CD14-positive monocyte (primary cell): Measurements from ENCODE around the gene GGA2. TPM values are rescaled to one million over a fixed set of nuclear protein-coding genes. Genes with fewer than 3 reads are reported as not detected.
A peak's percentile ranks its signal among the peaks of the same experiment; 100 is the strongest.

Experiments
- DNase-seq, 3 donors: peaks; one replicate each; pipeline ENCODE4 v3.0.0-alpha.2; 2011 to 2022
- H2AFZ ChIP-seq: 2 replicates; pipeline ENCODE4 v1.6.0; 2012; ENCODE audit warnings: mild to moderate bottlenecking, low read depth, low read length, inconsistent platforms; ENCODE audit not compliant: insufficient read depth, poor library complexity, severe bottlenecking
- H3K27ac ChIP-seq, 2 donors: 1 replicate in 1 of 2; 2 replicates in 1 of 2; pipeline ENCODE4 v1.5.1; 2012 to 2013; ENCODE audit warnings: low read length in 2 of 2, control low read depth in 1 of 2, inconsistent platforms in 1 of 2, low read depth in 1 of 2, mild to moderate bottlenecking in 1 of 2
- H3K27me3 ChIP-seq, 2 donors: one replicate each; pipeline versions ENCODE4 v1.6.0 to v1.6.1; 2011 to 2013; ENCODE audit warnings: low read length in 2 of 2; ENCODE audit not compliant: control insufficient read depth in 2 of 2, insufficient read depth in 2 of 2
- H3K36me3 ChIP-seq, 2 donors: replicated peaks in 1 of 2; 1 replicate in 1 of 2; 2 replicates in 1 of 2; pipeline versions ENCODE4 v1.5.1 to v1.6.1; 2012 to 2013; ENCODE audit warnings: low read length in 2 of 2, control low read depth in 1 of 2, inconsistent platforms in 1 of 2, mild to moderate bottlenecking in 1 of 2; ENCODE audit not compliant: insufficient read depth in 2 of 2, control insufficient read depth in 1 of 2
- H3K4me1 ChIP-seq, 2 donors: 1 replicate in 1 of 2; 2 replicates in 1 of 2; pipeline versions ENCODE4 v1.5.1 to v1.6.1; 2012 to 2013; ENCODE audit warnings: low read length in 2 of 2, control low read depth in 1 of 2, inconsistent platforms in 1 of 2, mild to moderate bottlenecking in 1 of 2, moderate library complexity in 1 of 2; ENCODE audit not compliant: insufficient read depth in 2 of 2, control insufficient read depth in 1 of 2
- H3K4me2 ChIP-seq: replicated peaks from 2 replicates; pipeline ENCODE3; 2012; ENCODE audit warnings: low read length, moderate library complexity, mild to moderate bottlenecking; ENCODE audit not compliant: poor library complexity, severe bottlenecking; ENCODE audit errors: extremely low read depth
- H3K4me3 ChIP-seq, 3 experiments: fragments of 200-600 bp in 1 of 3; sonication (generic) in 1 of 3; replicated peaks in 1 of 3; 1 replicate in 2 of 3; 2 replicates in 1 of 3; pipeline ENCODE4 v1.5.1; 2011 to 2013; ENCODE audit warnings: low read length in 3 of 3, mild to moderate bottlenecking in 3 of 3, control low read depth in 2 of 3, low read depth in 2 of 3, inconsistent platforms in 1 of 3, moderate library complexity in 1 of 3
- H3K79me2 ChIP-seq: 2 replicates; pipeline ENCODE4 v1.6.0; 2012; ENCODE audit warnings: mild to moderate bottlenecking, control low read depth, inconsistent platforms, low read length, moderate library complexity; ENCODE audit not compliant: insufficient read depth
- H3K9ac ChIP-seq: 2 replicates; pipeline ENCODE4 v1.6.0; 2017; ENCODE audit warnings: low read length, mild to moderate bottlenecking; ENCODE audit not compliant: insufficient read depth, poor library complexity, severe bottlenecking
- H3K9me3 ChIP-seq, 2 donors: replicated peaks in 1 of 2; 1 replicate in 1 of 2; 2 replicates in 1 of 2; pipeline versions ENCODE4 v1.5.1 to v1.6.1; 2012 to 2013; ENCODE audit warnings: low read length in 2 of 2, control low read depth in 1 of 2; ENCODE audit not compliant: control insufficient read depth in 1 of 2, insufficient read depth in 1 of 2
- H4K20me1 ChIP-seq: 2 replicates; pipeline ENCODE4 v1.6.0; 2012; ENCODE audit warnings: mild to moderate bottlenecking, low read length, control low read depth, moderate library complexity; ENCODE audit not compliant: insufficient read depth
- H3K27ac Mint-ChIP-seq, 7 donors: one replicate each; pipeline ENCODE4 v1.8.0; 2020; ENCODE audit warnings: mild to moderate bottlenecking in 7 of 7, mixed read lengths in 7 of 7, moderate library complexity in 6 of 7, inconsistent platforms in 2 of 7
- H3K27me3 Mint-ChIP-seq, 3 donors: one replicate each; pipeline ENCODE4 v1.8.0; 2021 to 2022; ENCODE audit warnings: low read depth in 3 of 3, mild to moderate bottlenecking in 3 of 3, mixed read lengths in 3 of 3, moderate library complexity in 3 of 3, inconsistent platforms in 1 of 3
- H3K36me3 Mint-ChIP-seq, 2 donors: one replicate each; pipeline ENCODE4 v1.8.0; 2020; ENCODE audit warnings: mixed read lengths in 2 of 2, inconsistent platforms in 1 of 2, mild to moderate bottlenecking in 1 of 2
- H3K4me1 Mint-ChIP-seq: one replicate; pipeline ENCODE4 v1.8.0; 2020; ENCODE audit warnings: mild to moderate bottlenecking, mixed read lengths
- H3K4me3 Mint-ChIP-seq, 2 donors: one replicate each; pipeline ENCODE4 v1.8.0; 2020; ENCODE audit warnings: mild to moderate bottlenecking in 2 of 2, mixed read lengths in 2 of 2, moderate library complexity in 1 of 2
- H3K9me3 Mint-ChIP-seq, 7 donors: one replicate each; pipeline ENCODE4 v1.8.0; 2020 to 2022; ENCODE audit warnings: mixed read lengths in 7 of 7, mild to moderate bottlenecking in 6 of 7, moderate library complexity in 6 of 7, inconsistent platforms in 2 of 7
- WGBS: methylation state at CpG from one replicate; pipeline ENCODE4 v1.1.5; 2013; ENCODE audit warnings: missing lambda C conversion rate; ENCODE audit not compliant: insufficient coverage; 5-methylcytosine and 5-hydroxymethylcytosine counted together
- intact Hi-C, 2 donors: fragments of 100-400 bp; cut with micrococcal nuclease; formaldehyde crosslinking; loops; one replicate each; pipeline versions ENCODE4 v1.15.0 to v1.15.1; 2023
- polyA plus RNA-seq, 3 donors: library from polyadenylated mRNA; depleted of rRNA in 1 of 3; unstranded in 2 of 3; stranded (reverse) in 1 of 3; fragments of 300-500 nt in 2 of 3; fragments of >200 nt in 1 of 3; fragmentation: Illumina TruSeq in 2 of 3; gene quantifications; 1 replicate in 2 of 3; 2 replicates in 1 of 3; pipeline ENCODE4 v1.2.3, GENCODE V29; 2012 to 2021
- TF ChIP-seq, protein P1 (sequence below): fragments of 200-600 bp; IDR thresholded peaks from one replicate; pipeline ENCODE4 v1.8.0; 2022; ENCODE audit warnings: antibody characterized with exemption, mild to moderate bottlenecking

The GGA2 gene
- polyA plus RNA-seq, 3 donors = 37.5 to 55.4 (median 49.5) TPM

DNA sequence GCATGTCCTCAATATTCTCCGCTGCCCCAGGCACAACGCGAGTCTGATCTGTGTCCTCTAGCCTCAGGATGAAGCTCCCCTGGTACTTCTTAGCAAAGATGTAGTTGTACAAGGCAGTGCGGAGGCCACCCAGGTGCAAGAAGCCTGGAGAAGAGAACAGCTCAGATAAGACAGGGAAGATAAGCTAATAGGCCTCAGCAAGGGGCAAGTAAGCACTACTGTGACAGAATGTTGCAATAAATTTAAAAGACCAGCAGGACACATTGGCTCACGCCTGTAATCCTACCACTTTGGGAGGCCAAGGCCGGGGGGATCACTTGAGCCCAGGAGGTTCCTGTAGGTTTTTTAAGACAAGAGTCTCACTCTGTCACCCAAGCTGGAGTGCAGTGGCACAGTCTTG, 41.9 kb upstream of the GGA2 start:
- no peaks in the 10 kb centered on the region for H3K9me3 ChIP-seq
- DNase-seq = no peak
- H3K4me1 ChIP-seq = peaks cover 7 to 10% of the 10 kb centered on the region in 2 donors
- H3K27ac ChIP-seq = no peak overlapping the region
- H3K4me1 Mint-ChIP-seq = peaks cover 9% of the 10 kb centered on the region
- no peaks in the 10 kb centered on the region for H4K20me1 ChIP-seq
- no peak overlapping the region for H3K4me3 ChIP-seq
- H3K4me3 Mint-ChIP-seq = no peak overlapping the region
- H3K4me2 ChIP-seq = no peak overlapping the region
- peaks cover 0 to 4% (median 0%) of the 10 kb centered on the region in 7 donors for H3K9me3 Mint-ChIP-seq
- no peak overlapping the region for H3K27ac Mint-ChIP-seq
- intact Hi-C loops = no loop called here
- 85% methylated on average over 6 of the region's 6 CpGs for WGBS
- H3K27me3 ChIP-seq = no peaks in the 10 kb centered on the region
- H3K79me2 ChIP-seq = no peaks in the 10 kb centered on the region
- TF ChIP-seq, protein P1, sequence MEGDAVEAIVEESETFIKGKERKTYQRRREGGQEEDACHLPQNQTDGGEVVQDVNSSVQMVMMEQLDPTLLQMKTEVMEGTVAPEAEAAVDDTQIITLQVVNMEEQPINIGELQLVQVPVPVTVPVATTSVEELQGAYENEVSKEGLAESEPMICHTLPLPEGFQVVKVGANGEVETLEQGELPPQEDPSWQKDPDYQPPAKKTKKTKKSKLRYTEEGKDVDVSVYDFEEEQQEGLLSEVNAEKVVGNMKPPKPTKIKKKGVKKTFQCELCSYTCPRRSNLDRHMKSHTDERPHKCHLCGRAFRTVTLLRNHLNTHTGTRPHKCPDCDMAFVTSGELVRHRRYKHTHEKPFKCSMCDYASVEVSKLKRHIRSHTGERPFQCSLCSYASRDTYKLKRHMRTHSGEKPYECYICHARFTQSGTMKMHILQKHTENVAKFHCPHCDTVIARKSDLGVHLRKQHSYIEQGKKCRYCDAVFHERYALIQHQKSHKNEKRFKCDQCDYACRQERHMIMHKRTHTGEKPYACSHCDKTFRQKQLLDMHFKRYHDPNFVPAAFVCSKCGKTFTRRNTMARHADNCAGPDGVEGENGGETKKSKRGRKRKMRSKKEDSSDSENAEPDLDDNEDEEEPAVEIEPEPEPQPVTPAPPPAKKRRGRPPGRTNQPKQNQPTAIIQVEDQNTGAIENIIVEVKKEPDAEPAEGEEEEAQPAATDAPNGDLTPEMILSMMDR = no peak
- H3K9ac ChIP-seq = no peak overlapping the region
- H3K36me3 ChIP-seq = peaks cover 33 to 47% of the 10 kb centered on the region in 2 donors
- H3K36me3 Mint-ChIP-seq = peaks cover 39 to 48% of the 10 kb centered on the region in 2 donors
- no peak overlapping the region for H2AFZ ChIP-seq
- H3K27me3 Mint-ChIP-seq = peaks cover 0 to 2% (median 0%) of the 10 kb centered on the region in 3 donors

DNA sequence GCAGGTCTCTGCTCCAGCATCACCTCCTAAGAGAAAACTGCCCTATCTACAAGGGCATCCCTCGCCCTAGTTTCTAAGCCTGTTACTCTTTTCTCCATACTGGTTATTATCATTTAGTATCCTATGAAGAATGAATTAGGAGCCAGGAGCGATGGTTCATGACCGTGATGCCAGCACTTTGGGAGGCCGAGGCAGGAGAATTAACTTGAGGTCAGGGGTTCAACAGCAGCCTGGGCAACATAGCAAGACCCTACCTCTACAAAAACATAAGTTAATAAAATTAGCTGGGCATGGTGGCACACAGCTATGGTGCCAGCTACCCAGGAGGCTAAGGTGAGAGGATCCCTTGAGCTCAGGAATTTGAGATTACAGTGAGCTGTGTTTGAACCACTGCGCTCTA, 39.6 kb upstream of the GGA2 start:
- Mint-ChIP-seq H3K4me3 (no peak overlapping the region), H3K27me3 (no peaks in the 10 kb centered on the region), H3K36me3 (peaks cover 52 to 53% of the 10 kb centered on the region in 2 donors), H3K9me3 (peaks cover 0 to 4% (median 0%) of the 10 kb centered on the region in 7 donors), H3K27ac (peak overlapping the region in 1 of 7 donors; percentile 35), H3K4me1 (no peaks in the 10 kb centered on the region)
- Histone ChIP-seq H3K4me3 (no peak overlapping the region), H3K27me3 (no peaks in the 10 kb centered on the region), H3K9me3 (no peaks in the 10 kb centered on the region), H3K27ac (no peak overlapping the region), H4K20me1 (no peaks in the 10 kb centered on the region), H3K79me2 (no peaks in the 10 kb centered on the region), H3K36me3 (peaks cover 43 to 68% of the 10 kb centered on the region in 2 donors), H3K4me1 (no peaks in the 10 kb centered on the region), H2AFZ (no peak overlapping the region), H3K4me2 (no peak overlapping the region), H3K9ac (no peak overlapping the region)
- 100% methylated on average over 1 of the region's 5 CpGs for WGBS
- TF ChIP-seq, protein P1 = no peak
- DNase-seq = no peak
- intact Hi-C loops = loop anchor here in 1 of 2 donors (10.0 kb wide), 1 partner anchor 55 kb away; no protein-coding TSS in a partner anchor
